GM12878 (cell line): ENCODE measurements around the gene EIF4B. TPM values are rescaled to one million over a fixed set of nuclear protein-coding genes. Genes with fewer than 3 reads are reported as not detected.
A peak's percentile ranks its signal among the peaks of the same experiment; 100 is the strongest.

ENCODE experiments used
- ATAC-seq: fragments of 200-7000 bp; cut with Tn5 transposase; 3 replicates; pipeline ENCODE4 v1.9.1; 2020; ENCODE audit warnings: mild to moderate bottlenecking, moderate library complexity
- BruUV-seq: library from RNA; stranded (reverse); fragments of 400-500 nt; replicated peaks from 2 replicates; lab custom pipeline; 2021; lab: Mats Ljungman, UMichigan
- CTCF ChIA-PET: fragments of 300-600 bp; sonication (Branson Sonifier 250); formaldehyde crosslinking; extraction: SDS; loops from one replicate; lab custom pipeline; 2021; ENCODE audit warnings: inconsistent platforms; lab: Yijun Ruan, JAX
- POLR2A ChIA-PET: fragments of 350-600 bp; formaldehyde crosslinking; extraction: SDS; loops from one replicate; lab custom pipeline; 2021; ENCODE audit warnings: inconsistent platforms; lab: Charles Lee
- RAD21 ChIA-PET: fragments of 300-600 bp; sonication (Branson Sonifier 250); formaldehyde crosslinking; loops from one replicate; lab custom pipeline; 2023; ENCODE audit warnings: antibody characterized with exemption; ENCODE audit not compliant: unreplicated experiment; lab: Charles Lee
- SMC1A ChIA-PET: fragments of 300-600 bp; sonication (Branson Sonifier 250); formaldehyde crosslinking; loops from one replicate; lab custom pipeline; 2023; ENCODE audit not compliant: unreplicated experiment, uncharacterized antibody; lab: Charles Lee
- DNase-seq: peaks from one replicate; pipeline ENCODE4 v3.0.0-alpha.2; 2011; ENCODE audit warnings: low read depth, low spot score
- FAIRE-seq: peaks from 3 replicates; lab custom pipeline; 2011; peaks lifted over from hg19 to GRCh38; lab: Jason Lieb, UNC
- H2AFZ ChIP-seq: 2 replicates; pipeline ENCODE4 v1.6.0; 2011; ENCODE audit warnings: low read depth, low read length, control low read depth; ENCODE audit not compliant: control insufficient read depth
- H3K27ac ChIP-seq: 2 replicates; pipeline ENCODE4 v1.5.1; 2011; ENCODE audit warnings: control low read depth; ENCODE audit not compliant: control insufficient read depth, insufficient read depth
- H3K27me3 ChIP-seq, 2 experiments: replicated peaks in 1 of 2; 2 replicates each; pipeline versions ENCODE4 v1.6.0 to v1.6.1; 2011; ENCODE audit warnings: low read length in 1 of 2; ENCODE audit not compliant: control insufficient read depth in 2 of 2, insufficient read depth in 2 of 2
- H3K36me3 ChIP-seq, 2 experiments: 2 replicates each; pipeline ENCODE4 v1.5.1; 2011; ENCODE audit warnings: low read length in 1 of 2; ENCODE audit not compliant: control insufficient read depth in 2 of 2, insufficient read depth in 2 of 2
- H3K4me1 ChIP-seq: 2 replicates; pipeline ENCODE4 v1.6.1; 2011; ENCODE audit warnings: mild to moderate bottlenecking, low read length, moderate library complexity, mixed read lengths; ENCODE audit not compliant: control insufficient read depth, insufficient read depth
- H3K4me2 ChIP-seq: 2 replicates; pipeline ENCODE4 v1.6.0; 2011; ENCODE audit warnings: control low read depth; ENCODE audit not compliant: control insufficient read depth, insufficient read depth
- H3K4me3 ChIP-seq: fragments of 200-600 bp; sonication (generic); 2 replicates; pipeline ENCODE4 v1.5.1; 2016
- H3K79me2 ChIP-seq: 2 replicates; pipeline ENCODE4 v1.6.0; 2011; ENCODE audit warnings: low read length; ENCODE audit not compliant: control insufficient read depth, insufficient read depth
- H3K9ac ChIP-seq: 2 replicates; pipeline ENCODE4 v1.8.0; 2011; ENCODE audit warnings: low read length, control low read depth, mixed read lengths; ENCODE audit not compliant: control insufficient read depth, insufficient read depth
- H3K9me3 ChIP-seq: replicated peaks from 3 replicates; pipeline ENCODE4 v1.5.1; 2011; ENCODE audit warnings: mild to moderate bottlenecking, low read length; ENCODE audit not compliant: control insufficient read depth, insufficient read depth
- H4K20me1 ChIP-seq: 2 replicates; pipeline ENCODE4 v1.6.0; 2011; ENCODE audit not compliant: control insufficient read depth, insufficient read depth
- BACH1 ChIP-seq: fragments of 450-650 bp; IDR thresholded peaks from 2 replicates; pipeline ENCODE4 v1.6.1; 2017; ENCODE audit warnings: mild to moderate bottlenecking, borderline replicate concordance
- BHLHE40 ChIP-seq, 2 experiments: fragments of 450-650 bp in 1 of 2; IDR thresholded peaks; 2 replicates each; pipeline ENCODE4 v1.6.1; 2011 to 2017; ENCODE audit warnings: low read depth in 2 of 2, borderline replicate concordance in 1 of 2, improper control_type of control experiment in 1 of 2, low read length in 1 of 2, mild to moderate bottlenecking in 1 of 2
- FOS ChIP-seq: IDR thresholded peaks from 3 replicates; pipeline ENCODE4 v1.6.1; 2011; ENCODE audit warnings: borderline replicate concordance; ENCODE audit not compliant: insufficient read length; ENCODE audit errors: extremely low read depth
- IKZF1 ChIP-seq: fragments of 450-650 bp; conservative IDR thresholded peaks from 2 replicates; pipeline ENCODE4 v1.6.1; 2017; ENCODE audit warnings: antibody characterized with exemption, mild to moderate bottlenecking
- KLF5 ChIP-seq: fragments of 450-650 bp; IDR thresholded peaks from 2 replicates; pipeline ENCODE4 v1.6.1; 2014; ENCODE audit warnings: mild to moderate bottlenecking; ENCODE audit not compliant: partially characterized antibody
- MLLT1 ChIP-seq: fragments of 450-650 bp; IDR thresholded peaks from 2 replicates; pipeline ENCODE4 v1.6.1; 2016; ENCODE audit warnings: mild to moderate bottlenecking
- NFYA ChIP-seq: IDR thresholded peaks from 2 replicates; pipeline ENCODE4 v1.6.1; 2011; ENCODE audit warnings: low read depth, mild to moderate bottlenecking, low read length, improper control_type of control experiment, borderline replicate concordance
- PKNOX1 ChIP-seq: fragments of 450-650 bp; IDR thresholded peaks from 2 replicates; pipeline ENCODE4 v1.6.1; 2016; ENCODE audit warnings: mild to moderate bottlenecking
- PML ChIP-seq: IDR thresholded peaks from 2 replicates; pipeline ENCODE4 v1.6.1; 2012; ENCODE audit warnings: low read length, inconsistent platforms
- POLR2A ChIP-seq: IDR thresholded peaks from 2 replicates; pipeline ENCODE4 v1.6.1; 2011; ENCODE audit warnings: low read depth, mild to moderate bottlenecking, low read length
- SMAD5 ChIP-seq: IDR thresholded peaks from 2 replicates; pipeline ENCODE4 v1.6.1; 2016; ENCODE audit warnings: antibody characterized with exemption, low read depth
- SPI1 ChIP-seq: IDR thresholded peaks from 2 replicates; pipeline ENCODE4 v1.6.1; 2011; ENCODE audit warnings: low read depth, mild to moderate bottlenecking, low read length, moderate library complexity, borderline replicate concordance; ENCODE audit not compliant: insufficient read depth
- TCF12 ChIP-seq: IDR thresholded peaks from 2 replicates; pipeline ENCODE4 v1.6.1; 2011; ENCODE audit warnings: low read depth, mild to moderate bottlenecking, low read length
- YBX1 ChIP-seq: fragments of 450-650 bp; IDR thresholded peaks from 2 replicates; pipeline ENCODE4 v1.6.1; 2016; ENCODE audit warnings: antibody characterized with exemption
- ZBTB40 ChIP-seq: fragments of 450-650 bp; IDR thresholded peaks from 2 replicates; pipeline ENCODE4 v1.6.1; 2016; ENCODE audit warnings: mild to moderate bottlenecking, moderate library complexity, borderline replicate concordance
- WGBS: methylation state at CpG from one replicate; pipeline ENCODE4 v1.1.6; 2016; ENCODE audit warnings: low lambda C conversion rate; ENCODE audit not compliant: insufficient replicate concordance, insufficient coverage; ENCODE audit errors: missing lambda C conversion rate; 5-methylcytosine and 5-hydroxymethylcytosine counted together
- in situ Hi-C: fragments of 300-500 bp; cut with MboI; formaldehyde crosslinking; loops from 9 replicates; pipeline ENCODE4 v1.14.3; 2018; ENCODE audit warnings: mixed read lengths
- intact Hi-C: fragments of 100-400 bp; cut with micrococcal nuclease; formaldehyde crosslinking; loops from one replicate; pipeline ENCODE4 v1.14.2; 2022; ENCODE audit not compliant: unreplicated experiment
- polyA plus RNA-seq, 11 experiments: library from polyadenylated mRNA; depleted of rRNA in 4 of 11; unstranded in 6 of 11; stranded (reverse) in 5 of 11; fragments of >200 nt; fragmentation: Nextera tagmentation in 4 of 11; fragmentation: Illumina TruSeq in 1 of 11; extraction: Ambion mirVana in 4 of 11; extraction: Trizol in 1 of 11; gene quantifications; 1 replicate in 1 of 11; 2 replicates in 10 of 11; pipeline versions ENCODE4 v1.2.1 to v1.2.3, GENCODE V29; 2011 to 2016; ENCODE audit warnings: inconsistent platforms in 2 of 11, missing spikeins in 2 of 11, low read depth in 1 of 11
- total RNA-seq, 4 experiments: library from RNA; depleted of rRNA in 3 of 4; stranded (reverse); fragments of >200 nt in 3 of 4; fragmentation: Illumina TruSeq in 1 of 4; extraction: Trizol in 1 of 4; gene quantifications; 2 replicates each; pipeline versions ENCODE4 v1.2.1 to v1.2.3, GENCODE V29; 2013 to 2021

EIF4B gene
- total and polyA plus RNA-seq, 10 of the 15 experiments (the other 5 are each of a cell fraction or from before 2014, with no cell fraction given), result 123 to 752 (median 431) TPM

DNA sequence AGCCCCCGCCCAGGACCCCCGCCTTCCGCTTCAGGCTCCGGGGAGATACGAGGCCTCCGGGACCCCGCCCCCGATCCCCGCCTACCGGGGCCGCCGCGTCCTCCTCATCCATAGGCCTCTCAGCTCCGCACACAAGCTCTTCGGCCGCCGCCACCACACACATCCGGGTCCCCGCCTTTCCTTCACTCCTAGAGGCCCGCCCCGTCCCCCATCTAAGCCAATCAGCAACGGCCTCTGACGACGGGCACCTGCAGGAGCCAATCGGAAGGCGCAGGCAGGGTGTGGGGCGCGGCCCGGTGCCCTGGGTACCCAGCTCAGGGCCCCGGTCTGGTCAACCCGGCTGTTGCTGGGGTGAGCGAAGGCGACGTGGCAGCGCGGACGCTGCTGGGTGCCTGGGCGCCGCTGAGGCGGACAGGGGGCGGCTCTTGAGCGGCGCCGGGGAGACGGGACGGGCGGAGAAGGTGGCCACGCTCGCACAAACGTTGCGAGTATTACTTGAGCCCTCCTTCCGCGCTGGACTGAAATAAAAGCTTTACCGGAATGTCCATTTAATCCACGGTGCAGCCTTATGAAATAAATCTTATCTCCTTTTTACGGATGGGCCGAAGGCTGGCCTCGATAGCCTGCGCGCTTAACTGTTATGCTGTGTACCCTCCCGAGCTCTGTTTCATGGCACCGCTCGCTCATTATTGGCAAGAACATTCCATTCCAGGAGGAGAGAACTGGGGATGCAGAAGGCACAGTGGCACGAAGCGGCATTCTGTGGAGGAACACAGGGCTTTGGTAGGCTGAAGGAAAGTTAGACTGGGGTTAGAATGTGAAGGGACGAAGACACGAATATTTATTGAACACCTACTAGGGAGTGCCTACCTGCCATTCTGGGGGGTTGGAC is 73.2 kb downstream of the EIF4B start, which contains the start of gene SPRYD3:
Gene SPRYD3, minus strand, starts transcription at position 165 of the 892 bp plus-strand sequence. Its CDS starts 57 bp downstream, at position 108.
- CTCF ChIA-PET, result interaction anchor here (0.5 to 13.2 kb wide), 12 partner anchors 13 to 402 kb away, joined by 3 to 177 read pairs (median 4); partner anchors contain the start of genes AAAS, IGFBP6 and SOAT2
- Histone ChIP-seq H3K27me3 (no peaks in the 10 kb centered on the region), H3K27ac (peak within 1 kb of the TSS; percentile 74), H3K9ac (peak within 1 kb of the TSS; percentile 87), H3K36me3 (peaks cover 0 to 2% of the 10 kb centered on the region in 2 experiments; a peak in 2 of 4 replicates), H2AFZ (peak within 1 kb of the TSS; percentile 76), H3K4me1 (no peaks in the 10 kb centered on the region; the same call in none of the 2 replicates), H4K20me1 (no peaks in the 10 kb centered on the region), H3K4me3 (peak within 1 kb of the TSS; percentile 90), H3K4me2 (peak within 1 kb of the TSS; percentile 99), H3K9me3 (no peaks in the 10 kb centered on the region), H3K79me2 (peaks cover 6% of the 10 kb centered on the region)
- RAD21 ChIA-PET, result interaction anchor here (0.7 to 4.1 kb wide), 14 partner anchors 13 to 672 kb away, joined by 3 to 25 read pairs (median 3); partner anchors contain the start of genes ATP5MC2, CISTR, EIF4B and SOAT2
- 5% methylated on average over 54 of the region's 67 CpGs for WGBS
- in situ Hi-C loops, result no loop called here
- POLR2A ChIA-PET, result interaction anchor here (0.6 to 2.5 kb wide), 16 partner anchors 10 to 558 kb away, joined by 3 to 12 read pairs (median 4); partner anchors contain the start of genes EIF4B, ESPL1, IGFBP6 and SOAT2
- intact Hi-C loops, result loop anchor here (2.0 kb wide), 1 partner anchor 73 kb away; the partner anchor contains the start of gene EIF4B
- BruUV-seq, result TSS peak; percentile 99
- DNase-seq (peak; percentile 77), FAIRE-seq (peak; percentile 91), ATAC-seq (peak; percentile 99)
- SMC1A ChIA-PET, result interaction anchor here (0.6 to 4.6 kb wide), 9 partner anchors 11 to 207 kb away, joined by 3 to 19 read pairs (median 3); partner anchors contain the start of gene SOAT2
- TF ChIP-seq PKNOX1, result peak; percentile 99
- TF ChIP-seq KLF5, result peak; percentile 72
- TF ChIP-seq BACH1, result peak; percentile 81; the same call in 1 of the 2 replicates
- peak; percentile 30 for TF ChIP-seq NFYA
- TF ChIP-seq SPI1, result no peak
- peak; percentile 95 for TF ChIP-seq POLR2A
- TF ChIP-seq TCF12, result 0 out of 2 replicates have a peak, but pooled peaks have one; percentile 23
- peak; percentile 63; the same call in 1 of the 2 replicates for TF ChIP-seq PML
- TF ChIP-seq FOS, result peak; percentile 89
- peak; percentile 42 for TF ChIP-seq IKZF1
- TF ChIP-seq MLLT1, result peak; percentile 53; the same call in 1 of the 2 replicates
- peak; percentile 58; the same call in 1 of the 2 replicates for TF ChIP-seq ZBTB40
- no peak for TF ChIP-seq YBX1
- TF ChIP-seq SMAD5, result peak; percentile 68; the same call in 1 of the 2 replicates
- TF ChIP-seq BHLHE40 (IDR thresholded peaks at IDR 0.05; ENCODE audit: borderline replicate concordance in 1 of 2, low read depth in 2 of 2, low read length in 1 of 2), result peak in 1 of 2 experiments; percentile 53; a peak in 1 of 4 replicates
